Measurements from ENCODE around the gene COL23A1. TPM values are rescaled to one million over a fixed set of nuclear protein-coding genes. Genes with fewer than 3 reads are reported as not detected.

COL23A1 gene
- total and polyA plus RNA-seq, 2 of the 8 experiments (the other 6 are each of a cell fraction or from before 2014, with no cell fraction given): 3.1 to 4.7 TPM

GRCh38 chr5:178429156-178429468 is 161.1 kb downstream of the COL23A1 start:
- H4K20me1 ChIP-seq (replicated peaks in 1 of 2; ENCODE audit: control insufficient read depth in 1 of 2, insufficient read depth in 2 of 2, low read length in 2 of 2): no peaks in the 10 kb centered on the region
- no peak overlapping the region for H3K4ac ChIP-seq (replicated peaks; ENCODE audit: insufficient read length, low read depth, low read length)
- no peak overlapping the region for H4K5ac ChIP-seq (ENCODE audit: insufficient read length, low read depth, low read length)
- H3K27me3 ChIP-seq (replicated peaks in 1 of 4; ENCODE audit: control insufficient read depth in 3 of 4, extremely low read depth in 1 of 4, insufficient read depth in 3 of 4, low read length in 3 of 4): no peaks in the 10 kb centered on the region
- TF ChIP-seq SAP30 (IDR thresholded peaks at IDR 0.05; ENCODE audit: insufficient read depth, insufficient replicate concordance, low read length) (no peak), MAFK (IDR thresholded peaks at IDR 0.05; ENCODE audit: low read depth, low read length) (no peak), JUN (IDR thresholded peaks at IDR 0.05; ENCODE audit: low read depth, low read length) (no peak), CHD1 (IDR thresholded peaks at IDR 0.05; ENCODE audit: low read depth, low read length) (no peak), CBX5 (IDR thresholded peaks at IDR 0.05; ENCODE audit: low read depth, low read length) (no peak), PHF8 (conservative IDR thresholded peaks at IDR 0.05; ENCODE audit: low read depth, low read length) (no peak), TCF12 (IDR thresholded peaks at IDR 0.05; ENCODE audit: low read depth, low read length) (no peak)
- H2BK5ac ChIP-seq (ENCODE audit: low read depth, low read length): no peak overlapping the region
- WGBS, 2 experiments (ENCODE audit: extremely low coverage in 1 of 2, insufficient coverage in 1 of 2, insufficient read length in 1 of 2, insufficient replicate concordance in 2 of 2, low coverage in 1 of 2, low lambda C conversion rate in 2 of 2, missing lambda C conversion rate in 1 of 2): 85% methylated on average over 10 of the region's 10 CpGs; no CpG with 5 or more reads in 1 of the 2 experiments
- H4K91ac ChIP-seq (replicated peaks; ENCODE audit: insufficient read length, low read length): peak overlapping the region; percentile 3
- 0 out of 2 replicates have a peak overlapping the region, but pooled peaks have one; percentile 24 for H2AK5ac ChIP-seq (ENCODE audit: low read depth, low read length)
- H3K4me3 ChIP-seq (ENCODE audit: extremely low read depth in 1 of 4, insufficient read depth in 2 of 4, low read depth in 3 of 4, low read length in 4 of 4): no peak overlapping the region
- no peak overlapping the region for H2BK20ac ChIP-seq (ENCODE audit: low read length)
- no peaks in the 10 kb centered on the region for H3K23me2 ChIP-seq (ENCODE audit: low read depth, low read length)
- H3K36me3 ChIP-seq (ENCODE audit: control insufficient read depth in 2 of 4, insufficient read depth in 4 of 4, low read length in 3 of 4): no peaks in the 10 kb centered on the region
- H2BK12ac ChIP-seq (ENCODE audit: low read depth, low read length): peak overlapping the region; percentile 35; the same call in 1 of the 2 replicates
- no peak for FAIRE-seq
- no peak overlapping the region for H2BK120ac ChIP-seq (replicated peaks; ENCODE audit: low read depth, low read length)
- no peak overlapping the region for H3K56ac ChIP-seq (replicated peaks; ENCODE audit: insufficient read length, low read depth, low read length)
- no peak overlapping the region for H2AFZ ChIP-seq (ENCODE audit: low read length)
- H3K27ac ChIP-seq (ENCODE audit: low read depth, low read length): no peak overlapping the region
- H3K4me2 ChIP-seq (ENCODE audit: insufficient read depth in 1 of 2, low read depth in 2 of 2, low read length in 2 of 2): no peak overlapping the region; a peak in 1 of 4 replicates
- H3K9ac ChIP-seq (replicated peaks in 1 of 4; ENCODE audit: extremely low read depth in 1 of 4, low read depth in 3 of 4, low read length in 3 of 4): no peak overlapping the region
- no peaks in the 10 kb centered on the region for H3K79me1 ChIP-seq (ENCODE audit: low read depth, low read length)
- no peaks in the 10 kb centered on the region for H3K79me2 ChIP-seq (ENCODE audit: control insufficient read depth in 1 of 2, insufficient read depth in 2 of 2, low read length in 2 of 2)
- no peak for DNase-seq (ENCODE audit: low read depth in 1 of 2, low spot score in 2 of 2)
- H3K14ac ChIP-seq (ENCODE audit: insufficient read length): no peak overlapping the region
- 0 out of 2 replicates have a peak overlapping the region, but pooled peaks have one; percentile 5 for H3K18ac ChIP-seq (ENCODE audit: extremely low read depth, low read length)
- ChIA-PET POLR2A (ENCODE audit: partially characterized antibody) (interaction anchor here (1.0 kb wide), 1 partner anchor 32 kb away, joined by 4 read pairs; no protein-coding TSS in a partner anchor), CTCF (ENCODE audit: partially characterized antibody) (interaction anchor here (0.7 to 2.7 kb wide), 8 partner anchors 10 to 148 kb away, joined by 3 to 8 read pairs (median 3); no protein-coding TSS in a partner anchor)
- no peak overlapping the region for H3K23ac ChIP-seq (ENCODE audit: insufficient read length)
- H4K8ac ChIP-seq (ENCODE audit: extremely low read depth, insufficient read depth, low read length): peak overlapping the region; percentile 43
- H2BK15ac ChIP-seq (ENCODE audit: low read length): no peak overlapping the region
- no peaks in the 10 kb centered on the region for H3K9me3 ChIP-seq (ENCODE audit: insufficient read depth in 2 of 2, low read depth in 1 of 2, low read length in 1 of 2)
- peaks cover 4 to 10% (median 6%) of the 10 kb centered on the region in 4 experiments for H3K4me1 ChIP-seq (replicated peaks in 1 of 4; ENCODE audit: control insufficient read depth in 3 of 4, insufficient read depth in 4 of 4, low read length in 3 of 4)

Measured in H1 (cell line).